GM12801 (cell line): Measurements from ENCODE around the gene ANKRD34C.

Source experiments
- CTCF ChIP-seq: IDR thresholded peaks from one replicate; pipeline ENCODE4 v1.5.1; 2011; ENCODE audit warnings: control low read depth; ENCODE audit not compliant: insufficient read length; ENCODE audit errors: extremely low read depth

The ANKRD34C gene

GRCh38 chr15:79282371-79283251, at the start of gene ANKRD34C:
TSS of gene ANKRD34C (plus strand) at chr15:79282722. CDS start at chr15:79293285, 10,563 bp downstream.
- no peak for TF ChIP-seq CTCF

- TF ChIP-seq CTCF = no peak
Observed at GRCh38 chr15:79233236-79233635, 49.3 kb upstream of the ANKRD34C start.

GRCh38 chr15:79240036-79240435, 42.5 kb upstream of the ANKRD34C start:
- TF ChIP-seq CTCF = no peak

- TF ChIP-seq CTCF = no peak
Observed at GRCh38 chr15:79243723-79244122, 38.8 kb upstream of the ANKRD34C start.

GRCh38 chr15:79244876-79245275, 37.6 kb upstream of the ANKRD34C start:
- TF ChIP-seq CTCF = no peak

- TF ChIP-seq CTCF = no peak
Observed at GRCh38 chr15:79248183-79248582, 34.3 kb upstream of the ANKRD34C start.

GRCh38 chr15:79257454-79257853, 25.1 kb upstream of the ANKRD34C start:
- TF ChIP-seq CTCF = no peak
